ENCODE data around the gene EARS2. TPM values are rescaled to one million over a fixed set of nuclear protein-coding genes. Genes with fewer than 3 reads are reported as not detected.

The EARS2 gene
- polyA plus RNA-seq, 1 donor (not counting 4 experiments of a cell fraction or from before 2014, with no cell fraction given): 32.7 TPM

DNA sequence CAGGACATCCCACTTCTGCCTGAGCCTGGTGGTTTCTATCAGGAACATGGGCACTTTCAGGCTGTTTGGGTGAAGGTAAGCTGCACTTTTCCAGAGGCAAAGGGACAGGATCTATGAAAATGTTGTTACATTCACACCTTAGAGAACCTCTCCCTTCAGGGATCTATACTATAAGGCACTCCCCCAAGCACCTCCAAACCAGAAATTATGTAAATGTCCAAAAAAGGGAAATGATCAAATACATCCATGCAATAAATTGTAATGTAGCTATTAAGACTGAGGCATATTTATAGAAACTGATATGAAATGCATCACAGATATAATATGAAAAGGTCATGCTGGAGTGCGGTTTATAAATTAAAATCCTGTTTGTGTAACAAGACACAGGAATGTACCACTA, 80.9 kb downstream of the EARS2 start:
- Histone ChIP-seq H3K9me1 (ENCODE audit: control insufficient read depth, extremely low read depth, insufficient read depth, low read length) (no peaks in the 10 kb centered on the region), H3K27ac (ENCODE audit: control insufficient read depth, insufficient read depth, low read length) (no peak overlapping the region), H3K79me2 (ENCODE audit: control insufficient read depth, insufficient read depth, low read length) (no peaks in the 10 kb centered on the region), H3K36me3 (ENCODE audit: control insufficient read depth in 2 of 2, extremely low read depth in 1 of 2, insufficient read depth in 2 of 2, low read length in 2 of 2) (peaks cover 34 to 38% of the 10 kb centered on the region in 2 experiments), H2AFZ (ENCODE audit: control insufficient read depth, low read length) (no peak overlapping the region), H4K20me1 (ENCODE audit: control insufficient read depth, extremely low read depth, insufficient read depth, low read length) (no peaks in the 10 kb centered on the region), H3K27me3 (ENCODE audit: control insufficient read depth, extremely low read depth, insufficient read depth, low read length) (no peaks in the 10 kb centered on the region), H3K9ac (ENCODE audit: control insufficient read depth, extremely low read depth, insufficient read depth, low read length) (no peak overlapping the region), H3K4me3 (ENCODE audit: control insufficient read depth in 2 of 3, extremely low read depth in 1 of 3, insufficient read depth in 2 of 3, low read depth in 1 of 3, low read length in 3 of 3) (no peak overlapping the region), H3K9me3 (ENCODE audit: control insufficient read depth, low read depth, low read length) (no peaks in the 10 kb centered on the region), H3K4me1 (ENCODE audit: control insufficient read depth, extremely low read depth, insufficient read depth, low read length) (no peaks in the 10 kb centered on the region), H3K4me2 (ENCODE audit: control insufficient read depth, extremely low read depth, insufficient read depth, low read depth, low read length) (no peak overlapping the region)
- dilution Hi-C loops (cut with MboI; ENCODE audit: extremely low pct_ligation_motif_present, low sequenced_read_pairs): no loop called here
- TF ChIP-seq EZH2 (IDR thresholded peaks at IDR 0.05; ENCODE audit: low read length): no peak
- TF ChIP-seq, protein P1, sequence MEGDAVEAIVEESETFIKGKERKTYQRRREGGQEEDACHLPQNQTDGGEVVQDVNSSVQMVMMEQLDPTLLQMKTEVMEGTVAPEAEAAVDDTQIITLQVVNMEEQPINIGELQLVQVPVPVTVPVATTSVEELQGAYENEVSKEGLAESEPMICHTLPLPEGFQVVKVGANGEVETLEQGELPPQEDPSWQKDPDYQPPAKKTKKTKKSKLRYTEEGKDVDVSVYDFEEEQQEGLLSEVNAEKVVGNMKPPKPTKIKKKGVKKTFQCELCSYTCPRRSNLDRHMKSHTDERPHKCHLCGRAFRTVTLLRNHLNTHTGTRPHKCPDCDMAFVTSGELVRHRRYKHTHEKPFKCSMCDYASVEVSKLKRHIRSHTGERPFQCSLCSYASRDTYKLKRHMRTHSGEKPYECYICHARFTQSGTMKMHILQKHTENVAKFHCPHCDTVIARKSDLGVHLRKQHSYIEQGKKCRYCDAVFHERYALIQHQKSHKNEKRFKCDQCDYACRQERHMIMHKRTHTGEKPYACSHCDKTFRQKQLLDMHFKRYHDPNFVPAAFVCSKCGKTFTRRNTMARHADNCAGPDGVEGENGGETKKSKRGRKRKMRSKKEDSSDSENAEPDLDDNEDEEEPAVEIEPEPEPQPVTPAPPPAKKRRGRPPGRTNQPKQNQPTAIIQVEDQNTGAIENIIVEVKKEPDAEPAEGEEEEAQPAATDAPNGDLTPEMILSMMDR (optimal IDR thresholded peaks at IDR 0.05 in 1 of 3, IDR thresholded peaks at IDR 0.05 in 1 of 3, conservative IDR thresholded peaks at IDR 0.05 in 1 of 3; ENCODE audit: extremely low read depth in 1 of 3, insufficient read depth in 2 of 3, low read length in 3 of 3): no peak
- DNase-seq (ENCODE audit: low read depth, low spot score) (no peak), FAIRE-seq (no peak)

Other genes starting within 250 kb of the EARS2 start
- gene COG7, start 104.2 kb downstream of the EARS2 start, polyA plus RNA-seq: 14.7 to 18.1 TPM (median 16.6 TPM) in 3 replicates
- gene GGA2, start 46.9 kb downstream of the EARS2 start, polyA plus RNA-seq: 30.2 to 54.1 TPM (median 41.2 TPM) in 3 replicates
- gene UBFD1, start 377 bp upstream of the EARS2 start, polyA plus RNA-seq: 27.7 to 39.8 TPM (median 36.3 TPM) in 3 replicates
- 104 to 202 TPM (median 112 TPM) in 3 replicates for gene NDUFAB1, start 39.0 kb upstream of the EARS2 start, polyA plus RNA-seq
- gene PALB2, start 84.0 kb upstream of the EARS2 start, polyA plus RNA-seq: 11.0 to 18.7 TPM (median 13.1 TPM) in 3 replicates
- gene DCTN5, start 84.1 kb upstream of the EARS2 start, polyA plus RNA-seq: 78.7 to 107 TPM (median 105 TPM) in 3 replicates
- gene PLK1, start 121.5 kb upstream of the EARS2 start, polyA plus RNA-seq: 3.2 to 43.3 TPM (median 21.2 TPM) in 3 replicates
- not detected in 3 replicates for gene ERN2, start 155.9 kb upstream of the EARS2 start, polyA plus RNA-seq
- gene CHP2, start 197.7 kb upstream of the EARS2 start, polyA plus RNA-seq: 0.07 to 0.22 TPM (median 0.20 TPM) in 3 replicates